Measurements from ENCODE around the gene ARHGAP33.

DNA sequence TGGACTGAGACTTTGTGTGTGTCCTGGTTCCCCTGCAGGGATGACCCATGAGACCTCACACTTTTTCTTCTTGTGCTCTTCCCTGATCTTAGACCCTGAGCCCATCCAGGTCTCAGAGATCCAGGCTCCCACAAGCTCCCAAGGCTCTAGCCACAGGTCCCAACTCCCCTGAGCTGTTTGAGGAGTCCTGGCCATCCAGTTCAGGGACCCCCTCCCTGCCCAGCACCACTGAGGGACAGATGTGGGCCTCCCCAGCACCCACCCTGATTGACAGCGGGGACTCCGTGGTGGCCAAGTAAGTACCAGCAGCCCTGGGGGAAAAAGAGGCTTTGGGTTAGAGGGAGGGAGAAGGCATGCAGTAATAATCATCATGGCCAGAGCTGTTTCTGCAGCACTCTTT is 15.7 kb upstream of the ARHGAP33 start:
- TF ChIP-seq, protein P1, sequence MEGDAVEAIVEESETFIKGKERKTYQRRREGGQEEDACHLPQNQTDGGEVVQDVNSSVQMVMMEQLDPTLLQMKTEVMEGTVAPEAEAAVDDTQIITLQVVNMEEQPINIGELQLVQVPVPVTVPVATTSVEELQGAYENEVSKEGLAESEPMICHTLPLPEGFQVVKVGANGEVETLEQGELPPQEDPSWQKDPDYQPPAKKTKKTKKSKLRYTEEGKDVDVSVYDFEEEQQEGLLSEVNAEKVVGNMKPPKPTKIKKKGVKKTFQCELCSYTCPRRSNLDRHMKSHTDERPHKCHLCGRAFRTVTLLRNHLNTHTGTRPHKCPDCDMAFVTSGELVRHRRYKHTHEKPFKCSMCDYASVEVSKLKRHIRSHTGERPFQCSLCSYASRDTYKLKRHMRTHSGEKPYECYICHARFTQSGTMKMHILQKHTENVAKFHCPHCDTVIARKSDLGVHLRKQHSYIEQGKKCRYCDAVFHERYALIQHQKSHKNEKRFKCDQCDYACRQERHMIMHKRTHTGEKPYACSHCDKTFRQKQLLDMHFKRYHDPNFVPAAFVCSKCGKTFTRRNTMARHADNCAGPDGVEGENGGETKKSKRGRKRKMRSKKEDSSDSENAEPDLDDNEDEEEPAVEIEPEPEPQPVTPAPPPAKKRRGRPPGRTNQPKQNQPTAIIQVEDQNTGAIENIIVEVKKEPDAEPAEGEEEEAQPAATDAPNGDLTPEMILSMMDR (conservative IDR thresholded peaks at IDR 0.05; ENCODE audit: low read depth, low read length) = no peak
- TF ChIP-seq MXI1 (IDR thresholded peaks at IDR 0.05; ENCODE audit: borderline replicate concordance, low read depth, low read length) = no peak
- no peak for TF ChIP-seq POLR2A (IDR thresholded peaks at IDR 0.05; ENCODE audit: low read depth, low read length)
- TF ChIP-seq MAFK (IDR thresholded peaks at IDR 0.05; ENCODE audit: low read depth, low read length) = no peak
- TF ChIP-seq CEBPB (IDR thresholded peaks at IDR 0.05; ENCODE audit: low read depth, low read length) = no peak
- TF ChIP-seq RAD21 (IDR thresholded peaks at IDR 0.05; ENCODE audit: low read length) = no peak
- TF ChIP-seq RFX5 (IDR thresholded peaks at IDR 0.05; ENCODE audit: low read depth, low read length) = no peak
- TF ChIP-seq, protein P2, sequence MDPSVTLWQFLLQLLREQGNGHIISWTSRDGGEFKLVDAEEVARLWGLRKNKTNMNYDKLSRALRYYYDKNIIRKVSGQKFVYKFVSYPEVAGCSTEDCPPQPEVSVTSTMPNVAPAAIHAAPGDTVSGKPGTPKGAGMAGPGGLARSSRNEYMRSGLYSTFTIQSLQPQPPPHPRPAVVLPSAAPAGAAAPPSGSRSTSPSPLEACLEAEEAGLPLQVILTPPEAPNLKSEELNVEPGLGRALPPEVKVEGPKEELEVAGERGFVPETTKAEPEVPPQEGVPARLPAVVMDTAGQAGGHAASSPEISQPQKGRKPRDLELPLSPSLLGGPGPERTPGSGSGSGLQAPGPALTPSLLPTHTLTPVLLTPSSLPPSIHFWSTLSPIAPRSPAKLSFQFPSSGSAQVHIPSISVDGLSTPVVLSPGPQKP (IDR thresholded peaks at IDR 0.05; ENCODE audit: borderline replicate concordance, low read depth, low read length) = no peak
- TF ChIP-seq BHLHE40 (IDR thresholded peaks at IDR 0.05; ENCODE audit: low read depth, low read length) = no peak
- no peak for TF ChIP-seq RCOR1 (IDR thresholded peaks at IDR 0.05; ENCODE audit: insufficient replicate concordance, low read length)
- TF ChIP-seq, protein P3, sequence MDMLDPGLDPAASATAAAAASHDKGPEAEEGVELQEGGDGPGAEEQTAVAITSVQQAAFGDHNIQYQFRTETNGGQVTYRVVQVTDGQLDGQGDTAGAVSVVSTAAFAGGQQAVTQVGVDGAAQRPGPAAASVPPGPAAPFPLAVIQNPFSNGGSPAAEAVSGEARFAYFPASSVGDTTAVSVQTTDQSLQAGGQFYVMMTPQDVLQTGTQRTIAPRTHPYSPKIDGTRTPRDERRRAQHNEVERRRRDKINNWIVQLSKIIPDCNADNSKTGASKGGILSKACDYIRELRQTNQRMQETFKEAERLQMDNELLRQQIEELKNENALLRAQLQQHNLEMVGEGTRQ (IDR thresholded peaks at IDR 0.05; ENCODE audit: low read depth, low read length) = no peak
- no peak for TF ChIP-seq NFE2L2 (IDR thresholded peaks at IDR 0.05; ENCODE audit: low read depth, low read length)

Data from IMR-90 (cell line).